Right lobe of liver (tissue), 4 donors: ENCODE results near the gene PSMD13.

Experiments used
- CTCF ChIP-seq, 4 donors: fragments of 200-600 bp in 3 of 4; fragments of 450-650 bp in 1 of 4; IDR thresholded peaks; one replicate each; pipeline versions ENCODE4 v1.5.1 to v1.8.0; 2016 to 2022; ENCODE audit warnings: antibody characterized with exemption in 4 of 4, mild to moderate bottlenecking in 2 of 4
- POLR2A ChIP-seq: fragments of 450-650 bp; IDR thresholded peaks from one replicate; pipeline ENCODE4 v1.6.1; 2017; ENCODE audit warnings: antibody characterized with exemption, mild to moderate bottlenecking
- donor health status: DM: no; HTN: no; CAD: no.
- donor health status: DM: no; HTN: no; CAD: no.
- donor health status: DM: no; HTN: yes; CAD: no.

GRCh38 chr11:211295-211694 lies 25.5 kb upstream of the PSMD13 start:
- TF ChIP-seq CTCF (IDR thresholded peaks at IDR 0.05) (no peak), POLR2A (no peak)
